Measurements from ENCODE around the gene FGF9.

- TF ChIP-seq CTCF (IDR thresholded peaks at IDR 0.05) (no peak), ZFX (IDR thresholded peaks at IDR 0.05; ENCODE audit: borderline replicate concordance) (no peak)
Observed at GRCh38 chr13:21661097-21661909, 9.6 kb upstream of the FGF9 start.
